RKO (cell line): ENCODE measurements around the gene CLEC20A.
"Not testable (repeated sequence)": the region's sequence is repeated elsewhere in the genome, so short reads cannot be mapped to it uniquely, and the experiment has no call there.

Experiments used
- DNase-seq: peaks from one replicate; pipeline ENCODE4 v3.0.0-alpha.2; 2016; ENCODE audit warnings: low spot score

The CLEC20A gene

DNA sequence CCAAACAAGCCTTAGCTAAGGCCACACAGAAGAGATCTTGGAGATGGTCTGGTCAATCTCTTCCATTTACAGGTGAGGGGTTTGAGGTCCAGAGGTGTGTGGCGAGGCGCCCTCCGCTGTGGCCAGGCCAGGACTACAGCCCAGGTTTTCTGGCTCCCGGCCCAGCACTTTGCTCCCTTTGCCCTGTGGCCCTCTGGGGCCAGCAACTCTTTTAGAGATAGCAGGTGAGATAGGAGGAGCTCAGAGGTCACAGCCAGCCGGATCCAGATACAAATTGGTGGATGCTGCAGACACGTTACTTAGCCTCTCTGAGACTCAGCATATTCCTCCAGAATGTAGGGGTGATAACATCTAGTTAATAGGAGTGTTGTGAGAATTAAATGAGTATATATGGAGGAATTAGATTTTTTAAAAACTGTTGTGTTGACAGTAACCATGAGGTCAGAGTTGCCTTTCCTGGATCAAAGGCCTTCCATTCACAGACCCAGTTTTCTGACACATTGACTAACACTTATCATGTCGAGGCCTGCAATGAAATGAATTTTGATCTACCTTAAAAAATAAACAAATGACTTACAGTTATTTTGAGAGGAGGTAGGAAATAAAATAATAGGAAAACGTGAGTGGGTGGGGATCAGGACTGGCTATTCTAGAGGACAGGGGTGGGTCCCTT lies 32.7 kb upstream of the CLEC20A start:
- no peak for DNase-seq

DNA sequence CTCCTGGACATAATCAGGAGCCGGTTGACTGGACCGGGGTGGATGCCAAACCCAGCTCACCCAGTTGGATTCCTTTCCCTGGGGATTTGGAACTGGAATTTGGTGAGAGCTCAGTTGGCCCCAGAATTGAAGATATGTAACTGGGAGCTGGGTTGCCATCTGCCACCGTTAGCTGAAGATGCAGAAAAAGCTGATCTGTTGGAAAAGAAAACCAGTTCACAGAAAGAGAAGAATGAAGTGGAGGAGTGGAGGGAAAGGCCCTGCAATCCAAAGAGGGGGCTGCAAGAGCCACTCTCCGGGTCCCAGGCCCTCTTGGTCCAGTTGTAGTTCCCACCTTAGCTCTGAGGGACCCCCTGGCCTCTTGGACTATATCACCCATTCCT lies 32.2 kb upstream of the CLEC20A start:
- no peak for DNase-seq

DNA sequence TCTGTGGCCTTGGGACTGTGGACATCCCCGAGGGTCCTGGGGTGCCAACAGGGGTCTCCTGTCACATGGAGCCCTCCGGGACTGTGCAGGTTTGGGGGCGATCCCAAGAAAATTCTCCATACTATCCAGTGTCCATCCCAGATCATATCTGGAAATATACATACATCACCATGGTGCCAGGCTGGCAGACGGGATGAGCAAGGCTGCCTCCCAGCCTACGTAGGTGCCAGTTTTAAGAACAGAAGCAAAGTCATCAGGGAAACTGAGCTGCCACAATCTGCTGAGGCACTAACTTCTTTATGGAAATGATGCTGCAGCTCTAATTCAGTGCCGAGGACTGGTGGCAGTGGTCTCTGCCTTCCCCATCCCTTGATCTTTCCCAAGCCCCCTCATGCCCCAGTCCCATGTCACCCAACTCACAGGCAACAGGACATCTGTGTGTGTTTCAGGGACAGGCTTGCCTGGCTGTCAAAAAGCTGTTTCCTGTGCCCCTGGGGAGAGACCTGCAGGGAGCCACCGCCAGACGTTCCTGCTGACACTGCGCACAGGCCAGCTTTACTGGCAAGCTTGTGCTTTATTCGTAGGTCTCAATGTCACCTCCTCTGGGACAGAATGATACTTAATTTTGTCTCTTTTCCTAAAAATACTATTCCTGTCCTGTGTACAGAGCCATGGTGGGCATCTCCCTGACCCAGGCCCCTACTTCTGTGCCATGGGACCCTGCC lies 31.6 kb upstream of the CLEC20A start:
- DNase-seq = no peak

DNA sequence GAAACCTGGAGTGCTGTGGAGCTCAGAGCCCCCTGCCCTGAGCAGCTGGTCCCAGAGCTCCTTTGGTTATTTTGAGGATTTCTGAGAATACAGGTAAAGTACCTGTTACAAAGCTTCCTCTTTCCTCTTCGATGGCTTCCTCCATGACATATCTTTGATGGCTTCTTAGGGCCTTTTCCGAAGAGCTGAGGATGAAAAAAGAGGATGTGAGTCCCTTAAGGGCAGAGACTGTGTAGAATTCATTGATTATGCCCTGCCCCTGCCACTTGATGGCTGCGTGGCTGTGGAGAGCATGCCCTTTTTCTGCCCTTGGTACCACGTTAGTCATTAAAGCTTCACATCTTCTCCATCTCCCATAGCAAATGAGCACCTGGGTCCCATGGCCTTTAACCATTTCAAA lies 30.4 kb upstream of the CLEC20A start:
- no peak for DNase-seq

DNA sequence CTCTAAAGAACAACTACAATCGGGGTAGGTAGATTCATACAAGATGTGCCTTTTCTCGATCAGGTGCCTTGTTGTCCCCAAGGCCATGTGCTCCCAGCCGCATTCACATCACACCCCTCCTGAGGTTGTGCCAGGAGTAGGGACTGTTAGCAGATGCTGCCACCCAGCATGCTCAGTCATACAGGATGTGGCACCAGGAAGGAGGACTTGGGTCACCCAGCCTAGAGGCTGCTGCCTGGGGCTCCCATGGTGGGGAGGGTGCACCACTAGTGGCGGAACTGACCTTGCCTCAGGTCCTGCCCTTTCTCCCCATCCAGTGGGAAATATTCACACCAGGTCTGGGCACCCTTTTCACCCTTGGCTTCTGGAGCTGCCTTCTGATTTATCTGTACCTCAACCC lies 24.5 kb upstream of the CLEC20A start:
- DNase-seq = no peak

DNA sequence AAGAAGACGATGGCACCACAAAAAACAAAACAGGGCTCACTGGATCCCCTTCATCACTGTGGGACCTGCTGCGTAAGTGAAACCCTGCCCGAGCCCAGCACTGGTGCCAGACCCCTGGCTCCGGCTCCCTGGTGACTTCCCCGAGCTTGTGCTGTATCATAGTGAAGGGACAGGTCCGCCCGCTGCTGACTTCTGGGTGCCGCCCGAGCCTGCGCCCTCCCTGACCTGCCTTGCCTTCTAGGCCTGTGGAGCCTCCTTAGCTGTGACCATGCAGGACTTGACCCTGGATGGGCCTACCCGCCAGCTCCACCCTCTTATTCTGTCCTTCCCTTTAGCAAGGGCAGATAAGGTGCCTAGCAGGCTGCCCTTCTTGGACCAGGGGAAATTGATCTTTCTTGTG lies 24.0 kb upstream of the CLEC20A start:
- DNase-seq = no peak

DNA sequence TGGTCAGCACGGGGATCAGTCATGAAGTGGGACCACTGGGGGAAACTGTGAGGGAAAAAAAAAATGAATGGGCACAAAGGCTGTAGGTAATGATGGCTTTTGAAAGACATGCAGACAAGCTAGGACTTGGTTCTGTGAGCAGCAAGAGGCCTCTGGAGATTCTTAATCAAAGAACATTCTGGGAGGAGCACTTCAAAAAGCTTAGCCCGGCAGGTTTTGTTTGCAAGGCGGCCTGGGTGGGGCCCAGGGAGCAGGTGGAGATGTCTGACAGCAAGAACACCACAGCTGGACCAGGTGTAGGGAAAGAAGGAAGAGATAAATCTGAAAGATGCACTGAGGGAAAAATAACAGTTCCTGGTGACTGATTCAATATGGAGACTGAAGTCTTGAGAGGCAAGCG lies 22.1 kb upstream of the CLEC20A start:
- no peak for DNase-seq

DNA sequence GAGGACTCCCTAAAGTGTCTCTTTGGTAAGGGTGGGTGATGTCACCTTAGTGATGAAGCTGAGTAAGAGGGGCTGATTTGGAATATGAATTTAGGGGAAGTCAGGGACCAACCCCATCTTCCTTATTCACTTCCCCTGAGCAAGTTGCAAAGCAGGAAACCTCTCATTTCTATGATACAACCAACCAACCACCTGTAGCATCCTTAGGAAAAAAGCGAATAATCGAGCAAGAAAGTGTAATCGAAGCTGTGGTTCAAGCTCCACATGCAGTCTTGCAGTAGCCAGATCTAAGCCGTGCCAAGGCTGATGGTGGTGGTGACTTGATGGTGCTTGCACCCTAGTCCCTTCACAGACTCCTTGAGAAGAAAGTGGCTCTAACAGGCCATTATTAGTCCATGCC lies 19.3 kb upstream of the CLEC20A start:
- DNase-seq = no peak

DNA sequence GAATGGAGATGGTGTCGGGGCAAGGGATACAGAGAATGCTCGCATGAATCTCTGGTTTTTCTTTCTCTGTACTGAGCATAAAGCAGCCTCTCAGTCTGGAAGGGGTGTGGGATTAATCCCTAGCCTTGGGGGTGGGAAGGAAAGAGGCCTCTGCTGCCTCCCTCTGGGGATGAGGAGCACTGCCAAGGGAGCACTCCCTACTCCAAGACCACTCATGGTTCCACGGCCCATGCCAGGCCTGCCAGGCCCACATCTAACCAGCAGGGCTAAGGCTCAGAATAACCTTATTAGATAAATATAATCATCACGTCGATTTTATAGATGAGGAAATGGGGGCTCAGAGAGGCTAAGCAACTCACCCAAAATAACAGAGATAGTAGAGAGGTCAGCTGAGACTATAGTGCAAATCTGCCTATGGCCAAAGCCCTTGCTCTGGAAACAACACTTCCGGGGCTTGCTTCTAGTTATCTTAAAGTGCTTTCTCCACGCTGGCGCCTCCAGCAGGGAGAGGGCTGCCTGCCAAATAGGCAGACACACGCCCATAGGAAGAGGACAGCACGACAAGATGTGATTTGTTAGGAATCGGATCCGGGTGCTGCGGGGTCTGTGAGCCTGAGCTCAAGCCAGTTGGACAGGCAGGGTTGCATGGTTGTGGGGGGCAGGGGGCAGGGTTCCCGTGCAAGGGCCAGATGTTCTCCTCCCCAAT lies 16.7 kb upstream of the CLEC20A start:
- DNase-seq = no peak

DNA sequence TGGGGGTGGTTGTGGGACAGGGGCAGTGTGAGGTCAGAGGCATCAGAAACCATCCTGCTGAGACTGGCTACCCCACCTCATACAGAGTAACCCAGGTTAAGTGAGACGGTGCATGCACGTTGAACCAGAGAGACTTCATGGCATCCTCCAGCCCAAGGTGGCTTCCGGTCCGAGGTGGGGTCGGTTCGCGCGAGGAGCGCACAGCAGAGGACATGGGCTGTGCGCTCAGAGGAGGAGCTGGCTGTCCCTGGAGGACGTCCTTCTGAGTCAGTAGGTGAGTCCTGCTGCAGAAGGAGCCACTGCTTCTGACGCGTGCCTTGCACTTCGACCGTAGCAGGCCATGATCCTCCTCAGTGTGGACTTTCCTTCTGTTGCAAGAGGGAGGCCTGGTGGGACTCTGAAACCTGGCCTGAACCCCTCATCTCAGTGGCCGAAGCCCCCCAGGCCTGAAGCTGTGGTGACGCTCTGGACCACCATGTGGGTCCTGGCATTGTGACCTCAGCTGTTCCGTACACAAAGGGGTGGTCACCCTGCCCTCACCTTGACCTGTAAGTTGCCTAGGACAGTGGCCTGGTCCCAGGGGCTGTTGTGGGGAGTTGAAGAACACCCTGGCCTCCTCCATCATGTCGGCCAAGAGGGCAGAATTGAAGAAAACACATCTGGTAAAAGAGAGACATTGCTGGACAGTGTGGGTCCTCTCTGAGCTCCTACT lies 16.0 kb upstream of the CLEC20A start, which contains the start of gene TEX35:
Gene TEX35 (plus strand): TSS at position 544 of the 712 bp plus-strand sequence. CDS start 80 bp downstream, at position 624.
- no peak for DNase-seq

DNA sequence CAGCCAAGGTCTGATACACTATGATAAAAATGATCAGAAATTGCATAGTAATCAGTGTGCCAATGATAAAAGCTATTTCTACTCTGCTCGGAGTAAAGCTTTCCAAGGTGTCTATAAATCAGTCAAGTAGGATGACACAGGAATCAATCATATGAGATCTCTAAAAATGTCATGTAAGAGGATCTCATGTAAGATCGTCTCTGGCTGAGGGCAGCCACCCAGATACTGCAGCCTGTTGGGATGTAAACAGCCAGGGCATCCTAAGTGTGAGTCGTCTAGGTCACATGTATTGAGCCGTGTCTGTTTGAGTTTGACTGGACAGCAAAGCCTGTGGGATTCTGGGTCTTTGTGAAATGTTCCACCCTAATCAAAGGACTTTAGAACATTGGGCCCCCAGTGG lies 13.4 kb upstream of the CLEC20A start:
- DNase-seq = no peak

DNA sequence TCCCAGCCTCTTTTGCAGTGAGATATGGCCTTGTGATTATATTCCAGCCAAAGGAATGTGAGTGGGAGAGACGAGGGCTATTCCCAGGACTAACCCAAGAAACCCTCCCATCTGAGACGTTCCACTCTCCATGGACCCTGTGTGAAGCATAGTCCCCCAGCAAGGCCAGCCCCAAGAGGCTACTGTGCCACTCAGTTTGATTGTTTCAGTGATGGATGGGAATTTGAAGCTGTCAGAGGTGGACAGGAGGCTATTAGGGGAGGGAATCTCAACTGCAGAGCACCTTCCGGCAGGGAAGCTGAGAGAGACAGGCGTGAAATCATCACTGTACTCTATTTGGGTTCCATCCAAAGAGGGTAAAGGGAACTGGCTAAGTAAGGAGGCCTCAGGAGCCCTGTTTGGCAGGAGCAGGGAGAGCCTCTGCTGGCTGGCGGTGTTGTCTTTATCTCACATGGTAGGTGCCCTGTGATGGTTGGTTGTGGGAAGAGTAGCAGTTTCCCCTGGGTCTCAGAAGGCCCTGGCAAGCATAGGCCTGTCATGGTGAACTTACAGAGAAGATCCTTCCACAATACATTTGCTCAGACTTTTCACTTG lies 12.7 kb upstream of the CLEC20A start:
- DNase-seq = no peak

DNA sequence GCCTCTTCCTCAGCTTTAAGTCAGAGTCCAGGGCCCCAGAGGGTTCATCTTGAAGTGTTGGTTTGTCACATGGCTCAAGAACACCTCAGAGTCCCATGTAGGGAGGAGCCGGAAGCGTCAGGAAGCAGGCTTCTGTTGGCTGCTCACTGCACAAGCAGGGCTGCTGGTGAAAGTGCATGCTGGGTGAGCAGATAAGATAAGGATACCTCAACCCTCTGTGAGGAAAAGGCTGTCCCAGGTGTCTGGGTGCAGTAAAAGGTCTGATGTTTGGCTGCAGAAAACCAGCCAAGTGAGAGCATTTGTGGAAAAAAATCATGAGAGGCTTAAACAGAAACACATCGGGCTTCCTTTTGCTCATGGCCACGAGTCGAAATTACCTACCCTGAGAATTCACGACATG lies 9.9 kb upstream of the CLEC20A start:
- no peak for DNase-seq

DNA sequence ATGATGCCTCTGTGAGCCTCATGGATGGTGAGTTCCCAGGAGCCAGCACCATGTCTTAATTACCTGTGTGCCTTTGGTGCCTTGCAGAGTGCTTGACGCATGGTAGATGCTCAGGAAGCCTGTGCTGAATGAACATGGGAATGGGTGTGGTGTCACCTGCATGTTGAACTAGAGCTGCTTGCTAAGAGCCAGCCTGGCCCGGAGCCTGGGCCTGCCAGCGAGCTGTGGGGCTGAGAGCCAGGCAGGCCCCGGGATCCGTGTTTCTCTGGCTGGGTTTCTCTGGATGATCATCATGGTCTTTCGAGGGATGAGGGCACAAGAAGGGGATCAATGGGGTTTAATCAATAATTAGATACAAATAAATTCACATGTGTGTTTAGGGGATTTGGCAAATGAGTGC lies 9.4 kb upstream of the CLEC20A start:
- DNase-seq = no peak

DNA sequence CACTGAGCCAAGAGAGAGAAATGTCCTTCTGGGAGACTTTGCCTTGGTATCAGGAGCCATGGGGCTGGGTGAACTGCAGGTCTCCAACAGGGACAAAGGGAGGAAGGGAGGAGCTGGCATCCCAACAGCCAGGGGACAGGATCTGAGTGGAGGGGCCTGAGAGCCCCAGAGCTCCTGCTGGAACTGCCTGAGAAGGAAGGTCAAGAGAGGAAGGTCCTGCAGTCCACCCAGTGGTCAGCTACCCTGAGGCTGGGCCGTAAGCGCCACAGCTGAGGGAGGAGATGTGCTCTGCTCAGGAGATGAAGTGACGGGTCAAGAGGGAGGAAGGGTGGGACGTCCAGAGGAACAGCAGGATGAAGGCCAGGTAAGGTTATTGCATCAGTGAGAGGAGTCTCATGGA lies 7.5 kb upstream of the CLEC20A start:
- no peak for DNase-seq

DNA sequence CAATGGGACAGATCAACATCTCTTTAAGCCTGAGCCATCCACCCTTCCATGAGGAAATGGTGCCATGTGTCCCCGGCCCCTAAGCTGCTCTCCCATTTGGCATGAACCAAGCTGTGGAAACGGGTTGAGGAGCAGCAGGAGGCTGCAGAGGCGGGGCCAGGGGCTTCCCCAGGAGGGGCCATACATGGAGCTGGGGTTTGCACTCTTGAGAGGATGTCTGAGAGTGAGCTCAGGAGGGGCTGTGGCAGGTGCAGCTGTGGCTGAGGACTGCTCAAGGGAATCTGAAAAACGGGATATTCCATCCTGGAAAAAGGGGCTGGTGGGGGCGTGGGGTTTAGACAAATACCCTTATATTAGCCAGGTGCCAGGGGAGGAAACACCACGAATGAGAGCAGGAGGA lies 7.1 kb upstream of the CLEC20A start:
- no peak for DNase-seq

DNA sequence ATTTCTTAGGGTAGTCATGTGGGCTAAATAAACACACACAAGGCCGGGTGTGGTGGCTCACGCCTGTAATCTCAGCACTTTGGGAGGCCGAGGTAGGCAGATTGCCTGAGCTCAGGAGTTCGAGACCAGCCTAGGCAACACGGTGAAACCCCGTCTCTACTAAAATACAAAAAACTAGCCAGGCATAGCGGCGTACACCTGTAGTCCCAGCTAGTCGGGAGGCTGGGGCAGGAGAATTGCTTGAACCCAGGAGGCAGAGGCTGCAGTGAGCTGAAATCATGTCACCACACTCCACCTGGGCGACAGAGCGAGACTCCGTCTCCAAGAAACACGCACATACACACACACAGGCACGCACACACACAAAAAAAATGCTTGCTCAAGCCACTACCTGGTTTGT lies 6.6 kb upstream of the CLEC20A start:
- DNase-seq = not testable (repeated sequence)

DNA sequence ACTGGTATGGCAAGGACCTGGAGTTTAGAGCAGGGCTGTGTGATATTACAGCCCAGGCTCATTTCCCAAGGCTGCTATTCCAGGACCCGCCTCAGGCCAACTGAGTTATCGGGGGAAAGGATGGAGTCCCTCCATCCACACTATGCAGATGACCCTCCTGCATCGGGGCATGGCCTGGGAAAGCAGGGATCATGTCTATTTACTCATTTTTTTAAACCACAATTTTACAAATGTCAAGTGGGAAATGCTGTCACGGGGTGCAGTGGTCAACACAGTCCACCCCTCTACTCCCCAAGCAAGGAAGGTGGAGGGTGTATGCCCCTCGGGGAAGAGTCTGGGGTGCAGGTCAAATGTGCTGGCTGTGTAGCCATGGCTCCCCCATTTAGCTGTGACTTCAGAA lies 6.1 kb upstream of the CLEC20A start:
- DNase-seq = no peak

DNA sequence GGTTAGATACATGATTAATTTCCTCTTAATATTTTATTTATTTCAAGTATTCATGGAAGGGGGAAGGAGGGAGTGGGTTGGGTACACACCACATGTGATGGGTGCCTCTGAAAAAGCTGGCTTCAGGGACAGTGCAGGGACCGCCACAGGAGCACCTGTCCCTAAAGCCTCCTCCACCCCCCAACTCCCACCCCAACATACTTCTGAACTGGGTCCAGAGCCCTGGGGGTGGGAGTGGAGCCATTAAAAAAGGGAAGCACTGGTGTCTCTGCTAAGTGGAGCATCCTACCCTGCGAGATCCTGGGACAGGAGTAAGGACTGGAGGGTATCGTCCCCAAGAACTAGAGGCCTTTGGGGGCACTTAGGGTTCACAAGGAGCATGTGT lies 5.6 kb upstream of the CLEC20A start:
- DNase-seq = no peak

DNA sequence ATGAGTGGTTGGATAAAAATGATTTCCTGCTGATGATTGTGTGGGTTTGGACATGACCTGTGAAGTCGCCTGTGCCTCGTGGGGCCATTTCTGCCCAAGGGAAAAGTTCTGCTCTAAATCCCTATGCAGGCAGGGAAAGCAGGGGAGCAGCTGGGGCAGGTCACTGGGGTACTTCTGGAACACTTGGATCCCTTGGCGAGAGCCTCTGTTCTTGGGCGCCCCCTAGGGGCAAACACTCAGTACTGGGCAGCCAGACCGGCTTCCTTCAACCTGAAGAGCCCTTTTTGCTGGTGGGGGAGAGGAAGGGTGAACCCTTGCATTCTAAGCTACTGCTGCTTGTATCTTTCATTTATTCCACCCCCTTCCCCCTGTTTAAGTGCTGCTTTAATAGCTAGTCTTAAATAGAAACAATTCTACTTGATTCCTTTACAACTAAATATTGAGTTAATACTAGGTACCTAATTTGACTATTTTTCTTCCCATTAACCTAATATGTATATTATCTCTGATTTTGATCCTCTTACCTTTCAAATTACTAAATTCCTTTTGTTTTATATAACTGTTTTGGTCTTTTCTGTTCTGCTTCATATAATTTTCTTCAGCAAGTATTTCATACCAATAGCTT lies 5.1 kb upstream of the CLEC20A start:
- DNase-seq = peak; percentile 55

DNA sequence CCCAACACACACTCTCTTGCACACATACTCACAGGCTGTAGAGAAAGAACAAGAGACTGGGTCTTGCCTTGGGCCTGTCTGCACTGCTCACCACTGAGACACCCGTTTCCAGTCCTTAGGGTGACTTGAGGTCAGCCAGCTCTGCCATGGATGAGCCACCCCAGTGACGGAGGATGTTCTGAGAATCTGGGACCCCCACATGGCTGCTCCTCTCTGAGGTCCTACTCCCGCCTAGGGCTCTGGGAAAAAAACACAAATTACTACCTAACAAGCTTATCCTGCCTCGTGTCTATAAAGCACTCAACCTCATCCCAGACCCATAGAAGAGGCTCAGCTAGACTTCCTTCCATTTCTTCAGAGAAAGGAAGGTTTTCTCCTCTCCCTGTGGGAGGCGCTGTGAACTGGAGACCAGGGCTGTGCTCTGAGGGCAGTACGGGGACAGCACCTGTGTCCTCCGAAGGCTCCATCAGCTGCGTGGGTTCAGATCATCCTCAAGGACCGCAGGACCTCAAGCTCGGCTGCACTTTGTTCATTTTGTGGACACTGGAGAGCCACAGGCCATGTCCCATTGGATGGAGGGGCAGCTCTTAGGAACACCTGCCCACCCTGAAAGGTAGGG lies 4.3 kb upstream of the CLEC20A start:
- DNase-seq = no peak
